ENCODE results near the gene MOB1B. TPM values are rescaled to one million over a fixed set of nuclear protein-coding genes. Genes with fewer than 3 reads are reported as not detected.
A peak's percentile ranks its signal among the peaks of the same experiment; 100 is the strongest.

The MOB1B gene
- polyA plus RNA-seq, 1 donor from 2014 or later, result 32.9 TPM

DNA sequence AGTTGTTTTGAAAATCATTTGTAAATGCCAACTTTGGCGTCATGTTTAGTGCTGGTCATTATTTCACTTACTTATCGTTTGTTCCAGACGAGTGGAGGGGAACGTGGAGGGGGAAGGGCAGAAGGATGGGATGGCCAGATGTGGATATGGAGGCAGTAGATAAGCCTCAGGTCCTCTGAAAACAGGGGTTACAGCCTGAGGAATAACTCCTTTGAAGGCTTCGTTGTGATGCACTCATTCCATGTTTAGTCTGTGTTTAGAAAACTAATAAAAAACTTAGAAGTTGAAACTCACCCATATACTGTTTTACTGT, 1.1 kb downstream of the MOB1B start:
- Histone ChIP-seq H3K27ac (ENCODE audit: low read length) (peak overlapping the region; percentile 91), H3K4me2 (ENCODE audit: low read length) (peak overlapping the region; percentile 97), H2AFZ (ENCODE audit: low read depth, low read length) (peak overlapping the region; percentile 76), H3K9ac (ENCODE audit: low read length) (peak overlapping the region; percentile 92), H3K79me2 (replicated peaks; ENCODE audit: insufficient read depth, low read length) (peaks cover 45% of the 10 kb centered on the region), H3K4me3 (ENCODE audit: low read length) (peak overlapping the region; percentile 94), H4K20me1 (ENCODE audit: insufficient read depth) (no peaks in the 10 kb centered on the region), H3F3A (ENCODE audit: insufficient read depth, low read length, poor library complexity, severe bottlenecking) (no peaks in the 10 kb centered on the region), H3K27me3 (ENCODE audit: insufficient read depth, low read depth, low read length) (no peaks in the 10 kb centered on the region), H3K36me3 (ENCODE audit: insufficient read depth, low read length) (peaks cover 8% of the 10 kb centered on the region), H3K9me3 (ENCODE audit: low read length) (no peaks in the 10 kb centered on the region), H3K9me2 (ENCODE audit: insufficient read depth, low read length) (no peaks in the 10 kb centered on the region)
- TF ChIP-seq TAF1 (IDR thresholded peaks at IDR 0.05; ENCODE audit: low read depth), result no peak
- TF ChIP-seq RAD21 (conservative IDR thresholded peaks at IDR 0.05), result no peak
- TF ChIP-seq, protein P1, sequence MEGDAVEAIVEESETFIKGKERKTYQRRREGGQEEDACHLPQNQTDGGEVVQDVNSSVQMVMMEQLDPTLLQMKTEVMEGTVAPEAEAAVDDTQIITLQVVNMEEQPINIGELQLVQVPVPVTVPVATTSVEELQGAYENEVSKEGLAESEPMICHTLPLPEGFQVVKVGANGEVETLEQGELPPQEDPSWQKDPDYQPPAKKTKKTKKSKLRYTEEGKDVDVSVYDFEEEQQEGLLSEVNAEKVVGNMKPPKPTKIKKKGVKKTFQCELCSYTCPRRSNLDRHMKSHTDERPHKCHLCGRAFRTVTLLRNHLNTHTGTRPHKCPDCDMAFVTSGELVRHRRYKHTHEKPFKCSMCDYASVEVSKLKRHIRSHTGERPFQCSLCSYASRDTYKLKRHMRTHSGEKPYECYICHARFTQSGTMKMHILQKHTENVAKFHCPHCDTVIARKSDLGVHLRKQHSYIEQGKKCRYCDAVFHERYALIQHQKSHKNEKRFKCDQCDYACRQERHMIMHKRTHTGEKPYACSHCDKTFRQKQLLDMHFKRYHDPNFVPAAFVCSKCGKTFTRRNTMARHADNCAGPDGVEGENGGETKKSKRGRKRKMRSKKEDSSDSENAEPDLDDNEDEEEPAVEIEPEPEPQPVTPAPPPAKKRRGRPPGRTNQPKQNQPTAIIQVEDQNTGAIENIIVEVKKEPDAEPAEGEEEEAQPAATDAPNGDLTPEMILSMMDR (IDR thresholded peaks at IDR 0.05; ENCODE audit: poor library complexity, severe bottlenecking), result no peak
- TF ChIP-seq SMC3 (conservative IDR thresholded peaks at IDR 0.05; ENCODE audit: poor library complexity), result no peak
- TF ChIP-seq EP300 (conservative IDR thresholded peaks at IDR 0.05; ENCODE audit: poor library complexity, severe bottlenecking), result no peak
- no peak for TF ChIP-seq POLR2AphosphoS5 (IDR thresholded peaks at IDR 0.05)
- TF ChIP-seq, protein P2, sequence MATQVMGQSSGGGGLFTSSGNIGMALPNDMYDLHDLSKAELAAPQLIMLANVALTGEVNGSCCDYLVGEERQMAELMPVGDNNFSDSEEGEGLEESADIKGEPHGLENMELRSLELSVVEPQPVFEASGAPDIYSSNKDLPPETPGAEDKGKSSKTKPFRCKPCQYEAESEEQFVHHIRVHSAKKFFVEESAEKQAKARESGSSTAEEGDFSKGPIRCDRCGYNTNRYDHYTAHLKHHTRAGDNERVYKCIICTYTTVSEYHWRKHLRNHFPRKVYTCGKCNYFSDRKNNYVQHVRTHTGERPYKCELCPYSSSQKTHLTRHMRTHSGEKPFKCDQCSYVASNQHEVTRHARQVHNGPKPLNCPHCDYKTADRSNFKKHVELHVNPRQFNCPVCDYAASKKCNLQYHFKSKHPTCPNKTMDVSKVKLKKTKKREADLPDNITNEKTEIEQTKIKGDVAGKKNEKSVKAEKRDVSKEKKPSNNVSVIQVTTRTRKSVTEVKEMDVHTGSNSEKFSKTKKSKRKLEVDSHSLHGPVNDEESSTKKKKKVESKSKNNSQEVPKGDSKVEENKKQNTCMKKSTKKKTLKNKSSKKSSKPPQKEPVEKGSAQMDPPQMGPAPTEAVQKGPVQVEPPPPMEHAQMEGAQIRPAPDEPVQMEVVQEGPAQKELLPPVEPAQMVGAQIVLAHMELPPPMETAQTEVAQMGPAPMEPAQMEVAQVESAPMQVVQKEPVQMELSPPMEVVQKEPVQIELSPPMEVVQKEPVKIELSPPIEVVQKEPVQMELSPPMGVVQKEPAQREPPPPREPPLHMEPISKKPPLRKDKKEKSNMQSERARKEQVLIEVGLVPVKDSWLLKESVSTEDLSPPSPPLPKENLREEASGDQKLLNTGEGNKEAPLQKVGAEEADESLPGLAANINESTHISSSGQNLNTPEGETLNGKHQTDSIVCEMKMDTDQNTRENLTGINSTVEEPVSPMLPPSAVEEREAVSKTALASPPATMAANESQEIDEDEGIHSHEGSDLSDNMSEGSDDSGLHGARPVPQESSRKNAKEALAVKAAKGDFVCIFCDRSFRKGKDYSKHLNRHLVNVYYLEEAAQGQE (IDR thresholded peaks at IDR 0.05; ENCODE audit: borderline replicate concordance), result no peak
- no peak for TF ChIP-seq EZH2 (IDR thresholded peaks at IDR 0.05; ENCODE audit: borderline replicate concordance, insufficient read depth, low read length, poor library complexity, severe bottlenecking)
- TF ChIP-seq MXI1 (conservative IDR thresholded peaks at IDR 0.05; ENCODE audit: poor library complexity, severe bottlenecking), result no peak

DNA sequence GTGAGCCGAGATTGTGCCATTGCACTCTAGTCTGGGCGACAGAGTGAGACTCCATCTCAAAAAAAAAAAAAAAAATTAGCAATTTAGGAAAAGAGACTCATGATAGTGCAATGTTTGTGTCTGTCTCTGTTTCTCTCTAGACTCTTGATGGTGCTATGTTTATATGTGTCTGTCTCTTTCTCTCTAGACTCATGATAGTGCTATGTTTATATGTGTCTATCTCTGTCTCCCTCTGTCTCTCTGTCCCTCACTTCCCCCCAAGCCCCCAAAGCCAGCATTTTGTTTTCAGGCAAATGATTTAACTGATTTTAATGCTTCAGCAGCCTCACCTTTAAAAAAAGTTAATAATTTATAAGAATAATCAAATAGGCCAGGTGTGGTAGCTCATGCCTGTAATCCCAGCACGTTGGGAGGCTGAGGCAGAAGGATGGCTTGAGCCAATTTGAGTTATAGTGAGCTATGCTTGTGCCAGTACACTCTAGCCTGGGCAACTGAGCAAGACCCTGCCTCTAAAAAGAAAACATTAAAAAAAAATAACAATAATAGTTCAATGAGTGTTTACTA, 6.9 kb downstream of the MOB1B start:
- Histone ChIP-seq H3K9ac (ENCODE audit: low read length) (no peak overlapping the region), H3K27me3 (ENCODE audit: insufficient read depth, low read depth, low read length) (no peaks in the 10 kb centered on the region), H3K9me2 (ENCODE audit: insufficient read depth, low read length) (no peaks in the 10 kb centered on the region), H4K20me1 (ENCODE audit: insufficient read depth) (no peaks in the 10 kb centered on the region), H3F3A (ENCODE audit: insufficient read depth, low read length, poor library complexity, severe bottlenecking) (no peaks in the 10 kb centered on the region), H2AFZ (ENCODE audit: low read depth, low read length) (no peak overlapping the region), H3K27ac (ENCODE audit: low read length) (no peak overlapping the region), H3K36me3 (ENCODE audit: insufficient read depth, low read length) (peaks cover 8% of the 10 kb centered on the region), H3K4me3 (ENCODE audit: low read length) (no peak overlapping the region), H3K9me3 (ENCODE audit: low read length) (no peaks in the 10 kb centered on the region), H3K4me2 (ENCODE audit: low read length) (no peak overlapping the region), H3K79me2 (replicated peaks; ENCODE audit: insufficient read depth, low read length) (peaks cover 65% of the 10 kb centered on the region)
- TF ChIP-seq SMC3 (conservative IDR thresholded peaks at IDR 0.05; ENCODE audit: poor library complexity) (no peak), EZH2 (IDR thresholded peaks at IDR 0.05; ENCODE audit: borderline replicate concordance, insufficient read depth, low read length, poor library complexity, severe bottlenecking) (no peak), MXI1 (conservative IDR thresholded peaks at IDR 0.05; ENCODE audit: poor library complexity, severe bottlenecking) (no peak), RAD21 (conservative IDR thresholded peaks at IDR 0.05) (no peak), TAF1 (IDR thresholded peaks at IDR 0.05; ENCODE audit: low read depth) (no peak), POLR2AphosphoS5 (IDR thresholded peaks at IDR 0.05) (no peak), EP300 (conservative IDR thresholded peaks at IDR 0.05; ENCODE audit: poor library complexity, severe bottlenecking) (no peak)
- TF ChIP-seq, protein P1 (IDR thresholded peaks at IDR 0.05; ENCODE audit: poor library complexity, severe bottlenecking), result no peak

Measured in neural cell (in vitro differentiated cells).